ENCODE measurements around the gene TMEM243.
"Not testable (repeated sequence)": the region's sequence is repeated elsewhere in the genome, so short reads cannot be mapped to it uniquely, and the experiment has no call there.

TMEM243 gene

DNA sequence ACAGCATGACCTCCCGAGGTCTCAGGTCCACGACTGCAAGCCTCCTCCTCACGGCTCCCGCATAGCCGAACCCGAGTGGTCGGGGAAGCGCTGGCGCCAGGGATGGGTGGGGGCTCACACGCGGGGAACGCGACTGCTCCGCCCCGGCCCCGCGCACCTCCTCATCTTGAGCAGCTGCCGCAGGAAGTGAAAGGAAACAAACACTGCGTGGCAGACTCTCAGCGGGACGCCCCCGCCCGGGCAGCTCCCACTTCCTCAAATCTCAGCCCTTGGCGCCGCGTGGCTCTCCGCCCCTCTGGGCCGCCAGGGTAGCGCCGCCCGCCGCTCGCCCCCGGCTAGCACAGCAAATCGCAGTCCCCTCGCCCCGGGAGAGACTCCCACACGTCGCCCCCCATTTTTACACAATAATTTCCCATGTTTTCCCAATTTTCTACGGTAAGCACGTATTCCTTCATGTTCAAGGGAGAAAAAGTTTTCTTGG lies at the start of gene TMEM243:
Gene TMEM243, minus strand, starts transcription at position 188 of the 481 bp plus-strand sequence. CDS start 229 bp downstream, outside the sequence.
- DNase-seq (ENCODE audit: low read depth): no peak

DNA sequence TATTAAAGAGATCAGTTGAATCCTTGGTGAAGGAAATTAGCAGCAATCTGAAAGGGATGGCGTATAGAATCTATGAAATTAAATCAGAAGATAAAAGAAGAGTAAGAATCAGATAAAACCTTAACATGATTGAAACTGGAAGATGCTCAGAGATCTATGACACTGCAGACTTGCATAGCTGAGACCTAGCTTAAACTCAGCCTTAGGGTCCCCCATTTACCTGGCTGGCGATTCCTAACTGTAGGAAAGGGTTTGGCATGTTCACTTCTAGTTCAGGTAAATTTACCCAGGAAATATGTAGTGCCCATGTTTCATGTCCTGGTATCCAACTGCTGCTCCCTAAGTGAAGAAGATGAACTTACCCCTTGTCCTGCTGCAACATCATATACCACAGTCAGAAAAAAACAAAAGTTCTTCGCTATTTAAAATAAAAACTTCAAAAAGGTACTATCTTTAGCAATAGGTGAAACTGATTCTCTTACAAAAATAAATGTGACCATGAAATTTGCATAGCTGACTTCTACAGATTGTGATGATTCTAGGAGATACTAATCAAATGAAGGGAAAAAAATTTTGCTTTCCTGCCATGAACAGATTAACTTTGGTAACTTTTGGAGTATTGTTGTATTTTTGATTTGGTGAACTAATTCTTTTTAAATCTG lies 47.8 kb upstream of the TMEM243 start:
- DNase-seq (ENCODE audit: low read depth): no peak

- DNase-seq (ENCODE audit: low read depth): no peak
Measured at GRCh38 chr7:87263537-87263936, 44.0 kb upstream of the TMEM243 start.

- DNase-seq (ENCODE audit: low read depth): no peak
Measured at GRCh38 chr7:87253589-87254087, 34.1 kb upstream of the TMEM243 start.

- DNase-seq (ENCODE audit: low read depth): not testable (repeated sequence)
Measured at GRCh38 chr7:87245671-87246070, 26.1 kb upstream of the TMEM243 start.

- not testable (repeated sequence) for DNase-seq (ENCODE audit: low read depth)
Measured at GRCh38 chr7:87238464-87239051, 19.0 kb upstream of the TMEM243 start.

DNA sequence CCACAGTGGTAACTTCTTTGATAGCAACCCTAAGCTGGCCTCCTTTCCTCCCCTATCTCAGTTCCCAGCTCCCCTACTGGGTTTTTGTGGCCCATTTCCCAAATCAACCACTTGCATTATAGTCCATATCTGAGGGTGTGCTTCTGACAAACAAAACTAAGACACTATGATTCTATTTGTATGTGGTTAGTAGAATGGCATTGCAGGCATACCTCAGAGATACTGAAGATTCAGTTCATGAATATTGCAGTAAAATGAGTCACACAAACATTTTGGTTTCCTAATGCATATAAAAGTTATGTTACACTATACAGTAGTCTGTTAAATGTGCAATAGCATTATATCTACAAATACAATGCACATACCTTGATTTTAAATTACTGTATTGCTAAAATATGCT lies 15.4 kb upstream of the TMEM243 start:
- no peak for DNase-seq (ENCODE audit: low read depth)

DNA sequence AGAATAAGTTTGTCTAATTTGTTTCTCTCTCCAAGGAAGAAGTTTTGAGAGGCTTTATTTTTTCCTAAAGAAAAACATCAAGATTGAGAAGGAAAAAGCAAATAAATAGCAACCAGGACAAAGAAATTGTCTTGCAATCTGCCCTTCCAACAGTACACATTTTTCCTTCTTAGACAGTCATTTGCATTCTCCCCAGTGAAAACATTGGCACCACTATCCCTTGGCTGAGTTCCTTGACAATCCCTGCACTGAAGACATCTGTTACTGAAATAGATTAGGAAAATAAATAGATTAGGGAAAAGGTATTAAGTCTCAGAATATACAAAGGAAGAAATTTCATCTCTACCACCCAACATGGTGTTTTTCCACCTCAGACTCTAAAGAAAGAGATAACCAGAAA lies 12.2 kb upstream of the TMEM243 start:
- no peak for DNase-seq (ENCODE audit: low read depth)

DNA sequence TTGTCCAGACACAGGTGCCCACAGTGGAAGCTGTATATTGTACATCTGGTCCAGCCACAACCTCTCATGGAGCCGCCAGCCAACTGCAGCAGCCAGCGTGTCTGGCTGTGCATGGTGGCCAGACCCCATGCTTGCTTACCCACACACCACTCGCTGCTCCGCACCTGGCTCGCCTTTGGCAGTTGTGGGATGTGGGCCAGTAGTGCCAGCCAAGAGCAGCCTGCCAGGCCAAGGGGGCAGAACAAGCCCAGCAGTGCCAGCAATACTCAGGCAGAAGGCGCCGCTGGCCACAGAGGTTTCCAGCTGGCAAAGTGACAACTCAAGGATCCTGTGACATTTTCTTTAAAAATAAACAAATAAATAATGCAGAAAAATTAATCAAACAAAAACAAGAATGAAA lies 11.7 kb upstream of the TMEM243 start:
- DNase-seq (ENCODE audit: low read depth): no peak

GRCh38 chr7:87226495-87226894 lies 7.0 kb upstream of the TMEM243 start:
- DNase-seq (ENCODE audit: low read depth): no peak

GRCh38 chr7:87225696-87226095 lies 6.2 kb upstream of the TMEM243 start:
- no peak for DNase-seq (ENCODE audit: low read depth)

- no peak for DNase-seq (ENCODE audit: low read depth)
Measured at GRCh38 chr7:87223666-87224065, 4.1 kb upstream of the TMEM243 start.

GRCh38 chr7:87220734-87221215 lies 1.2 kb upstream of the TMEM243 start:
- DNase-seq (ENCODE audit: low read depth): no peak

- DNase-seq (ENCODE audit: low read depth): no peak
Measured at GRCh38 chr7:87220026-87220733, 648 bp upstream of the TMEM243 start.

- DNase-seq (ENCODE audit: low read depth): no peak
Measured at GRCh38 chr7:87218796-87219544, 562 bp downstream of the TMEM243 start.

DNA sequence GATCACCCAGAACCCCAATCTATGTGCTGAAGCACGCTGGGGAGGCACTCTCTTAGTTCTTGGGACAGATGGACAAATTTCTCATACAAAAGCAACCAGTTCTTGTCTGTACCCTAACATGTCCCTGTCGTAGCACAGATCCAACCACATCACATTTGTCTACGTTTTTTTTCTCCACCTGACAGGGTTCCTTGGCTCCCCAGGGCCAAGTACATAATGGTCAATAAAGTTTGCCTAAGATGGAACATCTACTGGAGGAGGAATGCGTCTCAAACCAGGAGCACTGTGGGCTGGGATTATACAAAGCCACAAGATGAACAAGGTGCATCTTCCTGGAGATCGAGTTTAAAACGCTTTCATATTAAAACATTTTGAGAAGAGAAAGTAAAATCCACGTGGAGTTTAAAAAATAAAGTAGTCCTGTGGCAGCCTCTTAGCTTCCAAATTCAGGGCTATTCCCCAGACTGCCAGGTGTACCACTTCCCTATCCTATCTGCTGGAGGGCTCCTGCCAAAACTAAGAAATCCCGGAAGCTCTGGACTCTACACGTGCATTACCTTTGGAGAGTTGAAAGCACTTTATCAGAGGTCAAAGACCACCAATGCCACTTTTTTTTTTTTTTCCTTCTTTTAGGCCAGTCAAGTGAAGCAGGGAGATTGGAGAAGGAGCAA lies 1.4 kb downstream of the TMEM243 start:
- no peak for DNase-seq (ENCODE audit: low read depth)

GRCh38 chr7:87216701-87217508 lies 2.6 kb downstream of the TMEM243 start:
- no peak for DNase-seq (ENCODE audit: low read depth)

DNA sequence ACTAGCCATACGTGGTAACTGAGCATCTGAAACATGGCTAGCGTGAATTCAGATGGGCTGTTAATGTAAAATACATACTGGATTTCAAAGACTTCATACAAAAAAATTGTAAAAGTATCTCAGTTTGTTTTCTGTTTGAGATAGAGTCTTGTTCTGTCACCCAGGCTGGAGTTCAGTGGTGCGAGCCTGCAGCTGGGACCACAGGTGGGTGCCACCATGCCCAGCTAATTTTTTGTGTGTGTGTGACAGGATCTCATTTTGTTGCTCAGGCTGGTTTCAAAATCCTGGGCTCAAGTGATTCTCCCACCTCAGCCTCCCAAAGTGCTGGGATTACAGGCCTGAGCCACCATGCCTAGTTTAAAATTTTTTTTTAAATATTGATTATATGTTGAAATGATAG lies 4.5 kb downstream of the TMEM243 start:
- no peak for DNase-seq (ENCODE audit: low read depth)

- no peak for DNase-seq (ENCODE audit: low read depth)
Measured at GRCh38 chr7:87213811-87214210, 5.7 kb downstream of the TMEM243 start.

DNA sequence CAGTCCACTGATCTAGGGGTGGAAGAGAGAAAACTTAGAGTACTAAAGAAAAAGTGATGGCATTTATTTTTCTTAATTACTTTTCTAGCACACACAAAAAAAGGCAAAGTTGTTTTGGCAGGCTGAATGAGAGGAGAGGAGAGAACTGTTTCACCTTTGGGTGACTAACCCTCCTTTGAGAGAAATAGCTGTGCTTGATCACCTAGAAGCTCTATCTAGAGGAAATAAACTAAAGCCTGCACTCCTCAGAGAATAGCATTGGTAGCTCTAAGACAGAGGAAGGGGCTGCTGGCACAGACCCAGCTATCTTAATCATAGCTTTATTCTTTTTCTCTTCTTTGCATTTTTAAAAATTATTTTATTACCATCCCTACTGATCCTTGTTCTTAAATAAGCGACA lies 6.3 kb downstream of the TMEM243 start:
- no peak for DNase-seq (ENCODE audit: low read depth)

DNA sequence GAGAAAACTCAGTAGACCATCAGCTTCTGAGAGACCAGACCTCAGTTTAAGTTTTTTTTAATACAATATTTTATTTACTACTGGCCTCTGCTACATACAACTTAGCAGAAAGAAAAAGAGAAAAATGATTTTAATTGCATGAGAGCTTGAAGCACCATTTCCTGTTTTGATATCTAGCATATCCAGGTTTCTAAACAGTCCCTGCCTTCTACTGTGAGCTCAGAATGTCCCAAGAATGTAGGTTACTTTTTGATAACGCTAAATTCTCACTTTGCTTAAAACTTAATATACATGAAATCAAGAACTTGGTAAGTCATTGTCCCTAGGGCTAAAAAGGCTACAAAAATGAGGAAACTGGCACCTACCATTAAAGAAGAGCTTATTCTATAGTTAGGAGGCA lies 7.0 kb downstream of the TMEM243 start:
- DNase-seq (ENCODE audit: low read depth): no peak
